Activated CD8-positive, alpha-beta memory T cell treated with anti-CD3 and anti-CD28 coated beads for 1 hour (primary cell): ENCODE measurements around the gene KCMF1.

ENCODE experiments used
- DNase-seq, 2 donors: peaks; one replicate each; pipeline ENCODE4 v3.0.0-alpha.2; 2020; ENCODE audit warnings: low read depth in 1 of 2; ENCODE audit errors: extremely low read depth in 1 of 2

Gene KCMF1

DNA sequence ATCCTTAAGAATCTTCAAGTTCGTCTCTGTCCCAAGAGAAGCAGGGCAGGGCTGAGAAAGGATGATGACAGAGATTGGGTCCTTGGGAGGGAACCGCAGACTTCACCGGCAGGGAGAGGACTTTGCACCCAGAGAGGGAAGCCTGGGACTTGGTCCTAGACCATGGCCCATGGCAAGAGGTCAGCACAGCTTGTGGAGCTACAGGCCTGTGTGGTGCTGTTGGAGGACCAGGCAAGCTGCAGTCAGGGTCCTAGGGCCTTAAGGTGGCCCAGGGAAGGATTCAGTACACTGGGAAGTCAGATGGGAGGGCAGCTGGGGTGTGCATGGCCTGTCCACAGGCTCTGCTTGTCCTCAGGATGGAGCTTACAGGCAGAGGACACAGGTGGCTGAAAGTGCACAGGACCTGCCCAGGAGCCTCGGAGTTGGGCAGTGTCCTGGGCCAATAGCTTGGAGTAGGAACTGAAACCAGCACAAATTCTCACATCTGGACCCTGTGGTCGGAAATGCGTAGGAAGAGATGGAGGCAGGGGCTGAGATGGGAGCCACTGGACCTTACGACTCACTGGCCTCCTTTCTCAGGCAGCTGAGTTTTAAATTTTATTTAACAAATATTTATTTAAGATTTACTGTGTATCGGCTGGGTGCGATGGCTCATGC lies 105.8 kb downstream of the KCMF1 start:
- no peak for DNase-seq

DNA sequence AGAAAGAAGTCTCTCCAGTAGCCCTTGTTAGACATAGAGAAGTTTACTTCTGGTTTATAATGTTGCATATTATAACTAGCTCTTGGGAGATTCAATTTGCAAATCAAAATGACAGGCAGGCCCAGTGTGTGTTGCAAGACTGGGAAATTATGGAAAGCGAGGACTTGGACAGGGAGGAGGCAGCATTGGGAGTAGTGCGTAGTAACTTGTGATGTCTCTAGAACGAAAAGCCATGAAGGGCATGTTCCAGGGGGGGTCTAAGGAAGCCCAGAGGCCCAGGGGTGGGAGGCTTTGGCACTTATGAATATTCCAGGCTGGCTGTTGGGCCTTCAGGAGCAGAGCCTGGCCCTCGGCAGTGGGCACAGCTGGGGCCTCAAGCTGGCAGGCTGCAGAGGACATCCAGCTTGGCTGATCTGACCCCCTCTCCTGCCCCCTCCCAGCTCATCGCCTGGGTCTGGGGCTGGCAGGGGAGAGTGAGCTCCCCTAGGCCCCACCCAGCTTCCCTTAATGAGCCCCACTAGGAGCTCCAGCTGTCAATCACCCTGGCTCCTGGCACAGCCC lies 107.0 kb downstream of the KCMF1 start:
- DNase-seq, result no peak

DNA sequence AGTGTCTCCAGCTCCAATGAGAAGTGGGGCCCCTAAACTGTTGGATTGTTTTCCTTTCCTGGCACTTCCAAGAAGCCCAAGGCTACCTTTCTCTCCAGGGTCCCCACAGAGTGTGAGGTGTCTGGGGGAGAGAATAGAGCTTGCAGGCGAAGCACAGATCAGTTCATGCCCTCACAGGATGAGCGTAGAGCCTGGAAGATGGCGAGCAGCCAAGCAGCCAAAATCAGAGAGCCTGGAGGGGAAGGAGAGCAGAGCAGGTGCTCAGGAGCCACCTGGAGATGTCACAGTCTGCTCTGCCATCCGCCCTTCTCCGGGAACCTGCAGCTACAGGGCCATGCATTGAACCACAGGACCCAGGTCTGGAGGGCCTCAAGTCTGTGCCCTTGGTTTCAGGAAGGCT lies 107.6 kb downstream of the KCMF1 start:
- no peak for DNase-seq

DNA sequence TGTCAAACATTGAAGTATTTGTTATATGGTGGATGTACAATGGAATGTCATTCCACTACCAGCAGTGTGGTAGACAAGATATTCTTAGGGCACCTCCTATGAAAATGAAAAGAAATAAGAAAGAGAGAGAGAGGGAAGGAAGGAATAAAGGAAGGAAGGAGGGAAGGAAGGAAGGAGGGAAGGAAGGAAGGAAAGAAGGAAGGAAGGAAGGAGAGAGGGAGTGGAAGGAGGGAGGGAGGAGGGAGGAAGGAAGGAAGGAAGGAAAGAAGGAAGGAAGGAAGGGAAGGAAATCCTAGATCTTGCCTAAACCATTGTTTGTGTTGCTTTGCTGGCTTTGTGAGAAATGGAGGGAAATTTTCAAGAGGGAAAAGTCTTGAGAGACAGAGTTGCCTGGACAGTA lies 112.1 kb downstream of the KCMF1 start:
- DNase-seq, result no peak

DNA sequence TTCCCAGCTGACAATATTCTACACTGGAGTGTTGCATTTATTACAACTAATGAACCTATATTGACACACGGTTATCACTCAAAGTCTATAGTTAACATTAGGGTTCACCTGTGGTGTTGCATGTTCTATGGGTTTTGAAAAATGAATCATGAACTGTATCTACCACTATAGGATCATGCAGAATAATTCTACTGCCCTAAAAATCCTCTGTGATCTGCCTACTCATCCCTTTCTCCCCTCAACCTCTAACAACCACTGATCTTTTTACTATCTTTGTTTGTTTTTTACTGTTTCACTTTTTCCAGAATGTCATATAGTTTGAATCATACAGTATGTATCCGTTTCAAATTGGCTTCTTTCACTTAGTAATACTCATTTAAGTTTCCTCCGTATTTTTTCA lies 114.6 kb downstream of the KCMF1 start:
- no peak for DNase-seq

DNA sequence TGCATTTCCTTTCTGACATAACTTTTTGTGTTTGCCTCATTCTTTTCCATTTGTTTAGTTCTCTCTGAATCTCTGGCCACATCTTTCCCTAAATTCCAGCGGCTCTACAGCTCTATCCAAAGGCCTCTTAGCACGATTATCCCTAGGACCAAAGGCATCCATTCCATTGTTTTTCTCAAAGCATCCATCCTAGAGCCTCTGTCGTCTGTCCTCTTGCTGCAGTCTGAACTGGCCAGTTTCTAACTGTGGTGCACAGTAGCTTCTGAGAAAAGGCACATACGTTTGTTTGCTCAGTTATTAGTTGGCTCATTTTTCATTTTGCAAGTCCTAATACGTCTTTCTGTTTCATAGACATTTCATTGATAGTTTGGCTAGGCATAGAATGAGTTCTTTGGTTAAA lies 116.6 kb downstream of the KCMF1 start:
- no peak for DNase-seq

DNA sequence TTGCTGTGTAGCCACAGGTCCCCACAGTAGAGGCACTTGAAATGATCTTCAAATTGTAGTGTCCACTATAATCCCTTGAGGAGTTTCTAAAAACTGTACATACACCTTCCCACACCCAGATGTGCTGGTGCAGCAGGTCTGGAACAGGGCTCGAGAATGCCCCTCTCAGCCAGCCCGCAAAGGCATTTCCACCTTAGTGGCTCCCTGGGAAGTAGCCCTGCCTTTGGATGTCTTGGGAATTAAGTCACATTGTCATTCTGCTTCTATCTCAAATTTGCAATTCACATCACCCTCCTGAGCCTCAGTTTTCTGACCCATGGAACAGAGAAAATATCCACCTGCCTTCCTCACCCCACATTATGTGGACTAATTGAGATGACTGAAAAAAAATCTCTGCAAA lies 118.0 kb downstream of the KCMF1 start:
- no peak for DNase-seq

DNA sequence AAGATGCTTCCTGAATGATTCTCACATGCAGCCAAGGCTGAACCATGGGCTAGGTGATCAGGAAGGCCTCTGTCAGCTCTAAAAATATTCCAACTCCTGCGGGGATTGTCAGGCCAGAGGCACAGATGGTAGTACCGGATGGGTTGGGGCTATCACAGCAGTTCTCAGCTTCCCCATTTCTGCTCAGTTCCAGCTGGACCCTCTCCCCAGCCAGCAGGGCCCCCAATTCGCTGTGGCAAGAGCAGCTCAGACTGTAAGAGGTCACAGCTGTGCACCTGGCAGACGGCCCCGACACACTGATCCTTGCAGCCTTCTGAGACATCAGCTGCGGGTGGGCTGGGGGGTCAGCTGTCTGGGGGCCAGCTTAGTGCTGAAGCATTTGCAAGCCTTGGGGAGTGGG lies 118.6 kb downstream of the KCMF1 start:
- no peak for DNase-seq

DNA sequence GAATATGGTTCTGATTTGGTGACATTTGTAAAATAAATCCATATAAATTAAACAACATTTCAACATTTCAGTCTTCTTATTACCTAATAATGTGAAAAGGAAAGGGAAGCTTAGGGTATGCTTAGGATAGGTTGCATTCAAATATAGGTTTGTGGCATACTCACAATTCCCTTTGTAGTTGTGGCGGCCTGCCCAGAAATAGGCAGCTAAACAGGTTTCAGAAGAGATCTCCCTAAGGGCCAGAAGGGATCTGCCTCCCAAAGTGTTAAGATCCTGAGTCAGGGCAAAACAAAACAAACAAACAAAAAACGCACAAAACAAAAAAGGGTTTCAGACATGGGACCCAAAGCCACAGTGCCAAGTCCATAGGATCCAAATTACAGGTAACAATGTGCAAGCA lies 120.9 kb downstream of the KCMF1 start:
- no peak for DNase-seq

DNA sequence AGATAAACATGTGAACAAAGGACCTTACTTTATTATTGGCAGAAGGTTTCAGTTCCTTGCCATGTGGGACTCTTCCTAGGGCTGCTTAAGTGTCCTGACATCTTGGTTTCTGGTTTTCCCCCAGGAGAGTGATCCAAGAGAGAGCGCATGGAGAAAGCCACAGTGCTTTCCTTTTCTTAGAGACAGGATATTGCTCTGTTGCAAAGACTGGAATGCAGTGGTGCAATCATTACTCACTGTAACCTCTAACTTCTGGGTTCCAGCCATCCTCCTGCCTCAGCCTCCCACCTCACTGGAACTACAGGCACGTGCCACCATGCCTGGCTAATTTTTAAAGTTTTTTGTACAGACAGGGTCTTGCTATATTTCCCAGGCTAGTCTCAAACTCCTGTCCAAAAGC lies 124.1 kb downstream of the KCMF1 start:
- no peak for DNase-seq

DNA sequence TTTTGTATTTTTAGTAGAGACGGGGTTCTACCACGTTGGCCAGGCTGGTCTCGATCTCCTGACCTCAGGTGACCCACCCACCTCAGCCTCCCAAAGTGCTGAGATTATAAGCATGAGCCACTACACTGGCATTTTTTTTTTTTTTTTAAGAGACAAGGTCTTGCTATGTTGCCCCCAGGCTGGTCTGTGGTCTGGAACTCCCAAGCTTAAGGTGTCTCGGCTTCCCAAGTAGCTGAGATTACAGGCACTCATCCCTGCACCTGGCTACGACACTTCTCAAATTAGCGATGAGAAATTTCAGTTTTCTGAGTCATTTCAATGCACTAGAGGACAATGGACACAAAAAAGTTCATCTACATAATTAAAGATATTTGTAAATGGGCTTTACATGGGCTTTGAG lies 125.7 kb downstream of the KCMF1 start:
- DNase-seq, result no peak

DNA sequence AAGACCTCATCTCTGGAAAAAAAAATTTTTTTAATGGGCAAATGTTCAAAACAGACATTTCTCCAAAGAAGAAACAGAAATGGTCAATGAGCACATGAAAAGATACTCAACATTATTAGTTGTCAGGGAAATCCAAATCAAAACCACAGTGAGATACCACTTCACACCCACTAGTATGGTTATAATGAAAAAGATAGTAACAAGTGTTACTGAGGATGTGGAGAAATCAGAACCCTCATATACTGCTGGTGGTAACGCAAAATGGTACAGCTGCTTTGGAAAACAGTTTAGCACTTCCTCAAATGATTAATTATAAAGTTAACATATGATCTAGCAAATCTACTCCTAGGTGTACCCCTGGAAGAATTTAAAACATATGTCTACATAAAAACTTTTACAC lies 133.3 kb downstream of the KCMF1 start:
- no peak for DNase-seq

DNA sequence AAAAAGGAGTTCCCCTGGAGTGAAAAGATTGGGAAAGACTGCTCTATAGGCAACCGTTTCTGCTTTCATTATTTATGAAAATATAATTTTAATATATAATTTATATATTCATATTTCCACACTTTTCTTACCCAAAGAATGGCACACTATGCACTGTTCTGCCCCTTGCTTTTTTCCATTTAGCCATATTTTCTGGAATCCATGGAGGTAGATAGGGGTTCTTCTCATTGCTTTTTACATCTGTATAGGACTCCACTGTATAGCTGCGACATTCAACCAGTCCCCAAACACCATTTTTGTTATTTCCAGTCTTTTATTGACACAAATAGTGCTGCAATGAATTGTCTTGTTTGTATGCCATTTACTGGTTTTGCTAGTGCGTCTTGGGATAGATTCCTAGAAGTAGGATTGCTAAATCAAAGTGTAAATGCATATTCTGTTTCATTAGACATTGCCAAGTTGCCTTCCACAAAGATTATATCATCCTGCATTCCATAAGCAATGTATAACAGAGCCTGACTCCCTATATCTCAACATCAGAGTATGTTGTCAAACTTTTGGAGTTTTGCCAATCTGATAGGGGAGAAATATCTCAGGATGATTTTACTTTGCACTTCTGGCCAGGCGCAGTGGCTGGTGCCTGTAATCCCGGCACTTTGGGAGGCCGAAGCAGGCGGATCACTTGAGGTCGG lies 135.7 kb downstream of the KCMF1 start:
- DNase-seq, result no peak
